Epithelial cell of proximal tubule (primary cell): Measurements from ENCODE around the gene KCTD5. TPM values are rescaled to one million over a fixed set of nuclear protein-coding genes. Genes with fewer than 3 reads are reported as not detected.
A peak's percentile ranks its signal among the peaks of the same experiment; 100 is the strongest.
"Not testable (repeated sequence)": the region's sequence is repeated elsewhere in the genome, so short reads cannot be mapped to it uniquely, and the experiment has no call there.

Experiments used
- DNase-seq: peaks from one replicate; pipeline ENCODE4 v3.0.0-alpha.2; 2011; ENCODE audit warnings: low read depth
- H3K4me3 ChIP-seq: 2 replicates; pipeline ENCODE4 v1.5.1; 2011; ENCODE audit warnings: low read depth, mild to moderate bottlenecking, low read length
- CTCF ChIP-seq: conservative IDR thresholded peaks from 2 replicates; pipeline ENCODE4 v1.5.1; 2012; ENCODE audit warnings: low read depth, mild to moderate bottlenecking, low read length
- total RNA-seq: library from RNA; depleted of rRNA; stranded (reverse); fragments of >200 nt; gene quantifications from 2 replicates; pipeline ENCODE4 v1.2.3, GENCODE V29; 2015

KCTD5 gene
- total RNA-seq, 1 donor from 2014 or later, result 45.1 TPM

DNA sequence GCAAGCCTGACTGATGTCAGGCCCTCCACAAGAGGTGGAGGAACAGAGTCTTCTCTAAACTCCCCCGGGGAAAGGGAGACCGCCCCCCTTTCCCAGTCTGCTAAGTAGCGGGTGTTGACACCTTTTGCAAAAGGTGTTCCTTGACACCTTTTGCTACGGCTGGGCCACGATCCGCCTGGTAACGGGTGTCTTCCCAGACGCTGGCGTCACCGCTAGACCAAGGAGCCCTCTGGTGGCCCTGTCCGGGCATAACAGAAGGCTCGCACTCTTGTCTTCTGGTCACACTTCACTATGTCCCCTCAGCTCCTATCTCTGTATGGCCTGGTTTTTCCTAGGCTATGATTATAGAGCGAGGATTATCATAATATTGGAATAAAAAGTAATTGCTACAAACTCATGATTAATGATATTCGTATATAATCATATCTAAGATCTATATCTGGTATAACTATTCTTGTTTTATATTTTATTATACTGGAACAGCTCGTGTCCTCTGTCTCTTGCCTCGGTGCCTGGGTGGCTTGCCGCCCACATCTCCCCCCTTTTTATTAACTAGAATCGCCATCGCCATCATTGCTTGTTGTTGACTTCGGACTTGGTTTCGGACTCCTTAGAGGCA is 21.5 kb upstream of the KCTD5 start:
- H3K4me3 ChIP-seq, DNase-seq: not testable (repeated sequence)
- TF ChIP-seq CTCF, result peak; percentile 44

- no peak for DNase-seq
- no peak for TF ChIP-seq CTCF
- H3K4me3 ChIP-seq, result no peak overlapping the region
These were observed 18.5 kb upstream of the KCTD5 start for GRCh38 chr16:2663553-2664546.

GRCh38 chr16:2664574-2664982 is 17.7 kb upstream of the KCTD5 start:
- no peak for DNase-seq
- no peak overlapping the region for H3K4me3 ChIP-seq
- no peak for TF ChIP-seq CTCF

DNA sequence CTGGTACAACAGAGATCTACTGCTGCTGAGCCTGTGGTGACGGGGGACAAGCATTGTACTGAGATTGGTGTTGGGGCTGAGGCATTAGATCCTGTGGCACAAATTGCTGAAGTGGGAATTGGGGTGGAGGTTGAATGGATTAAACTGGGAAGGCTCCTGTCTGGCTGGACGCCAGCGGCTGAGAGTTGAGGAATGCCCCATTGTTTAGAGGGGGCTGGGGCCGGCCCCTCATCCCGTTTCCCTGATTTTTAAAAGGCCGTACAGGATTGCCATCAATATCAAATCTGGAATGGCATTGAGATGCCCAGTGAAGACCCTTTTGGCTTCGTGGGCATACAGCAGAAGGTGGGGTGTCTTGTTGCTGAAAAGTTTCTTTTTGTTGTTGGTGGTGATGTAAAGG is 15.7 kb upstream of the KCTD5 start:
- not testable (repeated sequence) for H3K4me3 ChIP-seq, DNase-seq

- H3K4me3 ChIP-seq, DNase-seq: not testable (repeated sequence)
These were observed 12.7 kb upstream of the KCTD5 start for GRCh38 chr16:2669587-2669986.

DNA sequence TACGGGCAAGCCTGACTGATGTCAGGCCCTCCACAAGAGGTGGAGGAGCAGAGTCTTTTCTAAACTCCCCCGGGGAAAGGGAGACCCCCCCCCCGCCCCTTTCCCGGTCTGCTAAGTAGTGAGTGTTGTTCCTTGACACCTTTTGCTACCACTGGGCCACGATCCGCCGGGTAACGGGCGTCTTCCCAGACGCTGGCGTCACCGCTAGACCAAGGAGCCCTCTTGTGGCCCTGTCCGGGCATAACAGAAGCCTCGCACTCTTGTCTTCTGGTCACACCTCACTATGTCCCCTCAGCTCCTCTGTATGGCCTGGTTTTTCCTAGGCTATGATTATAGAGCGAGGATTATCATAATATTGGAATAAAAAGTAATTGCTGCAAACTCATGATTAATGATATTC is 12.3 kb upstream of the KCTD5 start:
- not testable (repeated sequence) for H3K4me3 ChIP-seq, DNase-seq
- peak; percentile 63 for TF ChIP-seq CTCF

DNA sequence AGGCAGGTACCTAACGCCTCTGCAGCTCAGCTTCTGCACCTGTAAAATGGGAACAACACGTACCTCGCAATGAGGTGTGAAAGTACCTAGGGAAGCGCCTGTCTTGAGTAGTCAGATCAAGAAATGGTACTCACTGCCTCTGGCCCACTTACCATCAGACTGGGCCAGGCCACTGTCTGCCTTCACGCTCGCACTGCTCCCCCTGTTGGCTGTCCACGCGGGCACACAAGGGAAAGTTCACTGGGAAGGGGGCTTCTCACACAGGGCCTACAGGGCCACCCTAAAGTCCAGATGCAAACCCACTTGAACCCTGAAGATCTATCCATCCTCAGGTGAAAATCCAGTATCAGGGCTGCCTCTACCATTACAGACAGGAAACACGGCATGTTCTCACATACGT is 11.1 kb upstream of the KCTD5 start:
- peak; percentile 38 for TF ChIP-seq CTCF
- DNase-seq, H3K4me3 ChIP-seq: not testable (repeated sequence)

- DNase-seq, result no peak
- H3K4me3 ChIP-seq, result peak overlapping the region; percentile 54
- TF ChIP-seq CTCF, result no peak
These were observed 10.6 kb upstream of the KCTD5 start for GRCh38 chr16:2671741-2672140.
